Gastroesophageal sphincter (tissue), 4 donors: ENCODE measurements around the gene DENND6B. TPM values are rescaled to one million over a fixed set of nuclear protein-coding genes. Genes with fewer than 3 reads are reported as not detected.

Experiments used
- ATAC-seq: fragments of 150-250 bp; one replicate; pipeline ENCODE4 v1.9.1; 2016; ENCODE audit warnings: mild to moderate bottlenecking, moderate library complexity
- H3K27ac ChIP-seq, 4 donors: fragments of 200-600 bp; sonication (generic) in 3 of 4; 1 replicate in 3 of 4; 2 replicates in 1 of 4; pipeline ENCODE4 v1.5.1; 2016 to 2019
- H3K27me3 ChIP-seq: fragments of 200-600 bp; sonication (generic); one replicate; pipeline ENCODE4 v1.5.1; 2019
- H3K36me3 ChIP-seq, 2 donors: fragments of 200-600 bp; sonication (generic); one replicate each; pipeline ENCODE4 v1.5.1; 2019; ENCODE audit warnings: control low read depth in 1 of 2
- H3K4me1 ChIP-seq, 3 donors: fragments of 200-600 bp; sonication (generic); 1 replicate in 2 of 3; 2 replicates in 1 of 3; pipeline ENCODE4 v1.5.1; 2016 to 2019; ENCODE audit warnings: control low read depth in 2 of 3
- H3K4me3 ChIP-seq, 2 donors: fragments of 200-600 bp; sonication (generic); one replicate each; pipeline ENCODE4 v1.5.1; 2019; ENCODE audit warnings: mild to moderate bottlenecking in 1 of 2, moderate library complexity in 1 of 2
- H3K9me3 ChIP-seq, 3 donors: fragments of 200-600 bp; sonication (generic); one replicate each; pipeline ENCODE4 v1.5.1; 2017 to 2019; ENCODE audit warnings: control low read depth in 2 of 3
- EP300 ChIP-seq: sonication (generic); formaldehyde crosslinking; IDR thresholded peaks from one replicate; pipeline ENCODE4 v1.6.1; 2017; ENCODE audit warnings: antibody characterized with exemption, mild to moderate bottlenecking
- POLR2A ChIP-seq, 2 donors: fragments of 450-650 bp; IDR thresholded peaks; one replicate each; pipeline ENCODE4 v1.6.1; 2017; ENCODE audit warnings: antibody characterized with exemption in 2 of 2, mild to moderate bottlenecking in 2 of 2, moderate library complexity in 1 of 2
- POLR2AphosphoS5 ChIP-seq: sonication (generic); formaldehyde crosslinking; IDR thresholded peaks from one replicate; pipeline ENCODE4 v1.6.1; 2017; ENCODE audit warnings: antibody characterized with exemption
- WGBS, 2 donors: methylation state at CpG; one replicate each; pipeline ENCODE4 v1.1.5; 2018; ENCODE audit warnings: low coverage in 1 of 2; 5-methylcytosine and 5-hydroxymethylcytosine counted together
- total RNA-seq, 4 donors: library from RNA; depleted of rRNA; stranded (reverse); fragments of >200 nt; gene quantifications; one replicate each; pipeline ENCODE4 v1.1.0, GENCODE V29; 2016
- TF ChIP-seq, protein P1 (sequence below), 4 experiments: fragments of 200-600 bp in 2 of 4; fragments of 450-650 bp in 2 of 4; sonication (generic) in 1 of 4; IDR thresholded peaks; one replicate each; pipeline ENCODE4 v1.5.1; 2017 to 2019; ENCODE audit warnings: antibody characterized with exemption in 4 of 4, mild to moderate bottlenecking in 2 of 4, moderate library complexity in 2 of 4

Gene DENND6B
- total RNA-seq, 4 donors from 2014 or later = 2.0 to 4.8 (median 2.8) TPM

DNA sequence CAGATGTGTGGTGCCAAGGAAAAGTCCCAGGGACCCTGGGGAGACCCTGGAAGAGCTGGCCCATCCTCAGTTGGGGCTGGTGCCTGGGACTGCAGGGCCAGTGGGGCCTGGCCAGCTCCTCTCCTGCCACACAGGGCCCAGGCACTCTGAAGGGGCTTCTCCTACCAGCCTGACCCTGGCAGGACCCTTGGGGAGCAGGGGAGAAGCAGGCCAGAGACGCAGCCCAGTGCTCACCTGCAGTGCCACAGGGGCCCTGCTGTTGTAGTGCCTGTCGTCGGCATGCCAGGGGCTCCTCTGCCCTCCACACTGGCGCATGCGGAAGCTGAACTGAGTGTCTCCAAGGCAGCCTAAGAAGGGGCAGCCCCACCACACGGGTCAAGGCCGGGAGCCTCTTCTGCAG, 9.1 kb downstream of the DENND6B start:
- H3K4me1 ChIP-seq = peaks cover 0 to 8% (median 0%) of the 10 kb centered on the region in 3 donors
- no peaks in the 10 kb centered on the region for H3K9me3 ChIP-seq
- H3K27me3 ChIP-seq = no peaks in the 10 kb centered on the region
- no CpG with 5 or more reads among the region's 7 CpGs for WGBS, 2 donors
- TF ChIP-seq, protein P1, sequence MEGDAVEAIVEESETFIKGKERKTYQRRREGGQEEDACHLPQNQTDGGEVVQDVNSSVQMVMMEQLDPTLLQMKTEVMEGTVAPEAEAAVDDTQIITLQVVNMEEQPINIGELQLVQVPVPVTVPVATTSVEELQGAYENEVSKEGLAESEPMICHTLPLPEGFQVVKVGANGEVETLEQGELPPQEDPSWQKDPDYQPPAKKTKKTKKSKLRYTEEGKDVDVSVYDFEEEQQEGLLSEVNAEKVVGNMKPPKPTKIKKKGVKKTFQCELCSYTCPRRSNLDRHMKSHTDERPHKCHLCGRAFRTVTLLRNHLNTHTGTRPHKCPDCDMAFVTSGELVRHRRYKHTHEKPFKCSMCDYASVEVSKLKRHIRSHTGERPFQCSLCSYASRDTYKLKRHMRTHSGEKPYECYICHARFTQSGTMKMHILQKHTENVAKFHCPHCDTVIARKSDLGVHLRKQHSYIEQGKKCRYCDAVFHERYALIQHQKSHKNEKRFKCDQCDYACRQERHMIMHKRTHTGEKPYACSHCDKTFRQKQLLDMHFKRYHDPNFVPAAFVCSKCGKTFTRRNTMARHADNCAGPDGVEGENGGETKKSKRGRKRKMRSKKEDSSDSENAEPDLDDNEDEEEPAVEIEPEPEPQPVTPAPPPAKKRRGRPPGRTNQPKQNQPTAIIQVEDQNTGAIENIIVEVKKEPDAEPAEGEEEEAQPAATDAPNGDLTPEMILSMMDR (IDR thresholded peaks at IDR 0.05) = no peak
- TF ChIP-seq POLR2AphosphoS5 (no peak), POLR2A (IDR thresholded peaks at IDR 0.05) (no peak), EP300 (no peak)
- no peaks in the 10 kb centered on the region for H3K36me3 ChIP-seq
- no peak overlapping the region for H3K27ac ChIP-seq
- ATAC-seq = no peak
- H3K4me3 ChIP-seq = no peak overlapping the region

- Histone ChIP-seq H3K4me1 (peaks cover 0 to 8% (median 0%) of the 10 kb centered on the region in 3 donors), H3K27ac (no peak overlapping the region), H3K9me3 (no peaks in the 10 kb centered on the region), H3K4me3 (no peak overlapping the region), H3K27me3 (no peaks in the 10 kb centered on the region), H3K36me3 (peaks cover 0 to under 1% of the 10 kb centered on the region in 2 donors)
- no peak for ATAC-seq
- 100% methylated on average over 1 to 2 of the region's 9 CpGs for WGBS, 2 donors
- TF ChIP-seq EP300 (no peak), POLR2AphosphoS5 (no peak), POLR2A (IDR thresholded peaks at IDR 0.05) (no peak)
- TF ChIP-seq, protein P1 (IDR thresholded peaks at IDR 0.05) = no peak
Measured at GRCh38 chr22:50317178-50317577, 9.6 kb downstream of the DENND6B start.

DNA sequence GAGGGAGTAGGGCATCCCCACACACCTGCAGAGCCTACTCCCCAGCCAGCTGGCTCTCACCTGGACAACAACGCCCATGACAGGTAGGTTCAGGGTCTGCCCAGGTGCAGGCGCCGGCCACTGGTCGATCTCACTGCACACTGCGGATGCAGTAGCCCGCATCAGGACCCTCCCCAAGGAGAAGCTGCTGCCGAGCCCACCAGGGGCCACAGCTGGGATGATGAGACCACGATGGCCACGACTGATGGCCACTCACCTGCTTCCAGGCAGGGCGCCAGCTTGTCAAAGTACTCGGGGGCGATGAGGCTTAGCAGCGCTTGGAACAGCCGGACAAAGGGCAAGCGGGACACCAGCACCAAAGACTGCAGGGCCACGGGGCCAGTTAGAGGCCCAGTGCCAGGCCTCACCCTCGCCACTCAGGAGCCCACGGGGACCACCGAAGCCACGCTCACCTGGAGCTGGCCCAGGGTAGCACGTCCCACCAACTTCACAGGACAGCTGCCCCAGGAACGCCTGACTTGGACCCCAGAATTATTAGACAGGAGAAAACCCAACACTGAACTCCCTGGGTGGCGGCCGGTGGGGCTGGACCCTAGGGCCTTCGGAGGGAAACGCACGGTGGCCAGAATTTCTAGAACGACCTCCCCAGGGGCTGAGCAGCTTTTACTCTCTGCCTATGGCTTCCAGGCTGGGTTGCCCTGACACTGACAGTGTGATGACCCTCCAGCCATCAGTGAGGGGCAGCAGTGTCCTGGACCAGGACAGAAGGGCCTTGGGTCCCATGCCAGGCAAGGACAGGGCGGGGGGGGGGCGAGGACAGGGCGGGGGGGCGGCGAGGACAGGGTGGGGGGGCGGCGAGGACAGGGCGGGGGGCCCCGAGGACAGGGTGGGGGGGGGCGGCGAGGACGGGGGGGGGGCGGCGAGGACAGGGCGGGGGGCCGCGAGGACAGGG, 10.4 kb downstream of the DENND6B start:
- no peak for ATAC-seq
- TF ChIP-seq, protein P1 (IDR thresholded peaks at IDR 0.05) = no peak
- TF ChIP-seq POLR2AphosphoS5 (no peak), POLR2A (IDR thresholded peaks at IDR 0.05) (no peak), EP300 (no peak)

GRCh38 chr22:50315289-50316113, 11.3 kb downstream of the DENND6B start:
- no peaks in the 10 kb centered on the region for H3K27me3 ChIP-seq
- peaks cover 0 to 8% (median 0%) of the 10 kb centered on the region in 3 donors for H3K4me1 ChIP-seq
- H3K9me3 ChIP-seq = no peaks in the 10 kb centered on the region
- H3K27ac ChIP-seq = no peak overlapping the region
- no peak for TF ChIP-seq POLR2AphosphoS5
- H3K36me3 ChIP-seq = peaks cover 0 to 10% of the 10 kb centered on the region in 2 donors
- no peak overlapping the region for H3K4me3 ChIP-seq
- WGBS, 2 donors = 74 to 89% methylated on average over 4 to 5 of the region's 18 CpGs
- ATAC-seq = no peak

More for the DNA sequence above, 10.4 kb downstream of the DENND6B start:
- Histone ChIP-seq H3K36me3 (peaks cover 0 to 8% of the 10 kb centered on the region in 2 donors), H3K4me3 (no peak overlapping the region), H3K4me1 (peaks cover 0 to 8% (median 0%) of the 10 kb centered on the region in 3 donors), H3K27me3 (no peaks in the 10 kb centered on the region), H3K9me3 (no peaks in the 10 kb centered on the region), H3K27ac (no peak overlapping the region)
- WGBS, 2 donors = 78% methylated on average over 7 of the region's 45 CpGs; no CpG with 5 or more reads in 1 of the 2 donors
